Measurements from ENCODE around the gene MAOB. TPM values are rescaled to one million over a fixed set of nuclear protein-coding genes. Genes with fewer than 3 reads are reported as not detected.

MAOB gene
- total RNA-seq, 2 donors from 2014 or later = 0.46 to 0.73 TPM

GRCh38 chrX:43815209-43815608 is 67.0 kb downstream of the MAOB start:
- 96% methylated on average over 2 of the region's 2 CpGs; no CpG with 5 or more reads in 1 of the 2 experiments for WGBS, 2 experiments (ENCODE audit: insufficient coverage in 1 of 2, insufficient read length in 1 of 2)
- no peak overlapping the region for H3K27ac Mint-ChIP-seq
- H3K27me3 Mint-ChIP-seq (ENCODE audit: insufficient read depth) = no peaks in the 10 kb centered on the region
- H3K9me3 Mint-ChIP-seq = peaks cover 31% of the 10 kb centered on the region
- TF ChIP-seq, protein P1, sequence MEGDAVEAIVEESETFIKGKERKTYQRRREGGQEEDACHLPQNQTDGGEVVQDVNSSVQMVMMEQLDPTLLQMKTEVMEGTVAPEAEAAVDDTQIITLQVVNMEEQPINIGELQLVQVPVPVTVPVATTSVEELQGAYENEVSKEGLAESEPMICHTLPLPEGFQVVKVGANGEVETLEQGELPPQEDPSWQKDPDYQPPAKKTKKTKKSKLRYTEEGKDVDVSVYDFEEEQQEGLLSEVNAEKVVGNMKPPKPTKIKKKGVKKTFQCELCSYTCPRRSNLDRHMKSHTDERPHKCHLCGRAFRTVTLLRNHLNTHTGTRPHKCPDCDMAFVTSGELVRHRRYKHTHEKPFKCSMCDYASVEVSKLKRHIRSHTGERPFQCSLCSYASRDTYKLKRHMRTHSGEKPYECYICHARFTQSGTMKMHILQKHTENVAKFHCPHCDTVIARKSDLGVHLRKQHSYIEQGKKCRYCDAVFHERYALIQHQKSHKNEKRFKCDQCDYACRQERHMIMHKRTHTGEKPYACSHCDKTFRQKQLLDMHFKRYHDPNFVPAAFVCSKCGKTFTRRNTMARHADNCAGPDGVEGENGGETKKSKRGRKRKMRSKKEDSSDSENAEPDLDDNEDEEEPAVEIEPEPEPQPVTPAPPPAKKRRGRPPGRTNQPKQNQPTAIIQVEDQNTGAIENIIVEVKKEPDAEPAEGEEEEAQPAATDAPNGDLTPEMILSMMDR (conservative IDR thresholded peaks at IDR 0.05) = no peak
- H3K4me1 Mint-ChIP-seq = no peaks in the 10 kb centered on the region
- no peak overlapping the region for H3K4me3 ChIP-seq (ENCODE audit: low read length)
- no peak overlapping the region for H3K27ac ChIP-seq (ENCODE audit: low read depth, low read length)
- H3K36me3 ChIP-seq (ENCODE audit: control insufficient read depth, insufficient read depth, low read length) = no peaks in the 10 kb centered on the region
- no peaks in the 10 kb centered on the region for H3K9me3 ChIP-seq (ENCODE audit: control insufficient read depth, low read length)
- no peak overlapping the region for H3K4me3 Mint-ChIP-seq
- H3K27me3 ChIP-seq (ENCODE audit: control insufficient read depth, insufficient read depth, low read length, poor library complexity, severe bottlenecking) = no peaks in the 10 kb centered on the region
- H3K36me3 Mint-ChIP-seq (ENCODE audit: low read depth) = no peaks in the 10 kb centered on the region
- H3K4me1 ChIP-seq (ENCODE audit: control insufficient read depth, insufficient read depth, low read length) = no peaks in the 10 kb centered on the region
- H3K9ac ChIP-seq (ENCODE audit: extremely low read depth, low read length, poor library complexity, severe bottlenecking) = no peak overlapping the region
- DNase-seq = no peak

DNA sequence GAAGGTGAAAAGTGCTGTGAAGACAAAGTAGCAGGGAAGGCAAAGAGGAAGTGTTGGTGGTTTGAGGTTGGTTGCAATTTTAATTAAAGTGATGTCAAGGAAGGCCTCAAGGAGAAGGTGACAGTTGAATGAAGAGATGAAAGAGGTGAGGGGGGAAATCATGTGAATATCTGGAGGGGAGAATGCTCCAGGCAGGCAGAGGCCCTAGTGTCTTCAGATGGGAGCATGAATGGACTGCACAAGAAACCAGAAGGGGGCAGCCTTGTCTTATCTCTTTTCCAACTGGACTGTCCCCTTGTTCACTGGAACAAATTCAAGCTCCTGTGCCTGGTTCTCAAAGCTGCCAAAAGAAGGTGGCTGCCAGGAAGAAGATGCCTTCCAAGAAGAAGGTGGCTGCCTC is 68.4 kb downstream of the MAOB start:
- no peak overlapping the region for H3K4me3 Mint-ChIP-seq

DNA sequence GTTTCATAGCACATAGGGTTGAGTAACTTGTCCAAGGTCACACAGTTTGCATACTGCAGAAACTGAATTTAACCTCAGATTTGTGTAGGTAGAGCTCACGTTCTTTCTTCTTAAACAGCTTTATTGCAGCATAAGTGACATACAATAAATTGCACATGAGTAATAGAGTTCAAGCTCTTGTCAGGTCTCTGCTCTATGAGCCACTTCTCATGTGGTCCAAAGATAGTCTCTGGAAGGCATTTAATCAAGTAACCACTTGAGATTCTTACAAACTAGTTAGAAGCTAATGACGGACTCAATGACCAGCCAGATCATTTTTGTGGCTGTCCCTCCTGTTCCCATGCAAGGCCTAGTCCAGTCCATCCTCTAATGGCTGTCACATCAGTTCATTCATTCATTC is 68.9 kb downstream of the MAOB start:
- Histone ChIP-seq H3K4me1 (ENCODE audit: control insufficient read depth, insufficient read depth, low read length) (no peaks in the 10 kb centered on the region), H3K9me3 (ENCODE audit: control insufficient read depth, low read length) (no peaks in the 10 kb centered on the region), H3K36me3 (ENCODE audit: control insufficient read depth, insufficient read depth, low read length) (no peaks in the 10 kb centered on the region), H3K27ac (ENCODE audit: low read depth, low read length) (no peak overlapping the region), H3K27me3 (ENCODE audit: control insufficient read depth, insufficient read depth, low read length, poor library complexity, severe bottlenecking) (no peaks in the 10 kb centered on the region), H3K4me3 (ENCODE audit: low read length) (no peak overlapping the region), H3K9ac (ENCODE audit: extremely low read depth, low read length, poor library complexity, severe bottlenecking) (no peak overlapping the region)
- H3K27me3 Mint-ChIP-seq (ENCODE audit: insufficient read depth) = no peaks in the 10 kb centered on the region
- no peak overlapping the region for H3K4me3 Mint-ChIP-seq
- H3K36me3 Mint-ChIP-seq (ENCODE audit: low read depth) = no peaks in the 10 kb centered on the region
- TF ChIP-seq, protein P1 (conservative IDR thresholded peaks at IDR 0.05) = no peak
- 71 to 98% methylated on average over 1 to 2 of the region's 2 CpGs for WGBS, 2 experiments (ENCODE audit: insufficient coverage in 1 of 2, insufficient read length in 1 of 2)
- H3K27ac Mint-ChIP-seq = no peak overlapping the region
- no peaks in the 10 kb centered on the region for H3K4me1 Mint-ChIP-seq
- no peak for DNase-seq
- H3K9me3 Mint-ChIP-seq = peaks cover 36% of the 10 kb centered on the region

More for the DNA sequence above, 68.4 kb downstream of the MAOB start:
- no peaks in the 10 kb centered on the region for H3K9me3 ChIP-seq (ENCODE audit: control insufficient read depth, low read length)
- no peak overlapping the region for H3K9ac ChIP-seq (ENCODE audit: extremely low read depth, low read length, poor library complexity, severe bottlenecking)
- Mint-ChIP-seq H3K36me3 (ENCODE audit: low read depth) (no peaks in the 10 kb centered on the region), H3K4me1 (no peaks in the 10 kb centered on the region), H3K27ac (no peak overlapping the region), H3K27me3 (ENCODE audit: insufficient read depth) (no peaks in the 10 kb centered on the region), H3K9me3 (peaks cover 37% of the 10 kb centered on the region)
- no peak overlapping the region for H3K4me3 ChIP-seq (ENCODE audit: low read length)
- H3K4me1 ChIP-seq (ENCODE audit: control insufficient read depth, insufficient read depth, low read length) = no peaks in the 10 kb centered on the region
- H3K27me3 ChIP-seq (ENCODE audit: control insufficient read depth, insufficient read depth, low read length, poor library complexity, severe bottlenecking) = no peaks in the 10 kb centered on the region
- no peaks in the 10 kb centered on the region for H3K36me3 ChIP-seq (ENCODE audit: control insufficient read depth, insufficient read depth, low read length)
- peak; percentile 75 for DNase-seq
- H3K27ac ChIP-seq (ENCODE audit: low read depth, low read length) = no peak overlapping the region
- TF ChIP-seq, protein P1 (conservative IDR thresholded peaks at IDR 0.05) = peak; percentile 64
